ENCODE measurements around the gene TMEM204. TPM values are rescaled to one million over a fixed set of nuclear protein-coding genes. Genes with fewer than 3 reads are reported as not detected.
"Not testable (repeated sequence)": the region's sequence is repeated elsewhere in the genome, so short reads cannot be mapped to it uniquely, and the experiment has no call there.

Gene TMEM204
- total RNA-seq, 2 donors from 2014 or later = 26.7 to 29.4 TPM

- DNase-seq (no peak), ATAC-seq (no peak)
- intact Hi-C loops (cut with DNase I) = no loop called here
Observed at GRCh38 chr16:1564325-1564724, 30.9 kb downstream of the TMEM204 start.

- intact Hi-C loops (cut with DNase I) = no loop called here
- ATAC-seq = no peak
- DNase-seq = no peak
Observed at GRCh38 chr16:1565083-1565805, 31.8 kb downstream of the TMEM204 start.

- ATAC-seq = no peak
- intact Hi-C loops (cut with DNase I) = no loop called here
- DNase-seq = no peak
Observed at GRCh38 chr16:1567988-1568387, 34.5 kb downstream of the TMEM204 start.

DNA sequence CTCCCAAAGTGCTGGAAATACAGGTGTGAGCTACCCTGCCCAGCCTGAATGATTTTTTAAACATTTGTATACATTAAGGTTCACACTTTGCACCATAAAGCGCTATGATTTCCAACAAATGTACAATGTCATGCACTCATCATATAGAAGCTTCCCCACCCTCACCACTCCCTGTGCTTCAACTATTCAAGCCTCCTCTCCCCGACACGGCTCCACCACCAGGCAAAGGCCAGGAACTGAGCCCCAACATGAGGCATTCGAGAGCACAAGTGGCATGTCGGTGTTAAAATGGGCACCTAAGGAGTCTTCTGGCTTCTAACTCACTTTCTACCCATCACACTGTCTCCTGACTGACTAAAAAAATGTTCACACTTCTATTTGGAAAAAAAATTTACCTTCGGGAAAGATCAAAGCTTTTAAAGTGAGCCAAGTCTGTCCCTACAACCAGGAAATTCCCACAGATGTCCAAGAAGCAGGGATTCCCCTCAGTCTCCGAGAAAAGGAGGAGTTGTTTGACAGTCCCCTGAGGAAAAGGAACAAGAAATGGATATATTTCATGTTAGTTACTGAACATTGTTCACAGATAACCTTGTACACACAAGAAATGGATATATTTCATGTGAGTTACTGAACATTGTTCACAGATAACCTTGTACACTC lies 37.7 kb downstream of the TMEM204 start:
- intact Hi-C loops (cut with DNase I) = no loop called here
- DNase-seq (no peak), ATAC-seq (no peak)

- no peak for DNase-seq
- intact Hi-C loops (cut with DNase I) = no loop called here
- no peak for ATAC-seq
Observed at GRCh38 chr16:1572673-1573072, 39.2 kb downstream of the TMEM204 start.

DNA sequence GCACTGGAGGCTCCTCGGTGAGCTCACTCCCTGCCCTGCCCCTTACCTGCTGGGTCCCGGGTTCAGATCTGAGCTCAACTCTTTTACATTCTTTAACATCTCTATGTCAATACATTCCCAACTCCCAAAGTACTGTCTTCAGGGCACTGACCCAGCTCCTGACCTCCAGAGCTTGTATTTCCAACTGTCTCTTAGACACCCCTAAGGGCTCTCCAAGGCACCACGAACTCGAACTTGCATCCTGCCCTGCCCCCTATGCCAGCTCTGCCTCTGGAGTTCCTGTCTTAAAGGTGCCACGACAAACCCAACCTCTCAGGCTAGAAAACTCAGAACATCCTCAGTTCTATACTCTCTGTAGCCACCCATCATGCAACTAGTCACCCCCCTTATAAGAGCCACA lies 39.8 kb downstream of the TMEM204 start:
- ATAC-seq (no peak), DNase-seq (no peak)
- intact Hi-C loops (cut with DNase I) = no loop called here

DNA sequence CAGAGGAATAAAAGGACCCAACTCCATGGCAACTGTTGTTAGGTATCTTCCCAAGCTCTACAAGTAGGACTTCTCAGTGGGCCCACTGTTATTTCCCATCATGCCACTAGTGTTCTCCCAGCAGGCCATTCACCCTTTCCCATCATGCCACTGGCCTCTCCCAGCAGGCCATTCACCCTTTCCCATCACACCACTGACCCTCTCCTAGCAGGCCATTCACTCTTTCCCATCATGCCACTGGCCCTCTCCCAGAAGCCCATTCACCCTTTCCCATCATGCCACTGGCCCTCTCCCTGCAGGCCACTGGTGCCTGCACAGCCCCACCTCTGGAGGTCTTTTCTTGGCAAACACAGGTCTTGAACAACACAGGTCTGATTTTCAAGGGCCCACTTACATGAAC lies 42.1 kb downstream of the TMEM204 start:
- ATAC-seq (no peak), DNase-seq (no peak)
- intact Hi-C loops (cut with DNase I) = no loop called here

DNA sequence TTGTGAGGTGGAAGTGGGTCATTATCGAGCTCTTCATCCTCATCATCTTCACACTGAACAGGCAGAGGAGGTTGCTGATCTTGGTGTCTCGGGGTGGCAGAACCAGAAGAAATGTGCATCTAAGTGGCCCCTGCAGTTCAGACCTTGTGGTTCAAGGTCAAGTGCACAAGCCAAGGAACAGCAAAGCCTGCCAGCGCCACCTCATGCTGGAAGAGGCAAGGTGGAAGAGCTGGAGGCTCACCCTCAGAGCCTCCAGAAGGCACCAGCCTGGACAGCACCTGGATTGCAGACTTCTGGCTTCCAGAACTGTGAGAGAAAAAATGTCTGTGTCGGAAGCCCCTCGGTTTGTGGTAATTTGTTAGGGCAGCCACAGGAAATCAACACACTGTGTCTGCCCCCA lies 45.7 kb downstream of the TMEM204 start:
- intact Hi-C loops (cut with DNase I) = no loop called here
- no peak for DNase-seq
- no peak for ATAC-seq

- ATAC-seq (no peak), DNase-seq (no peak)
- intact Hi-C loops (cut with DNase I) = no loop called here
Observed at GRCh38 chr16:1580256-1580655, 46.8 kb downstream of the TMEM204 start.

DNA sequence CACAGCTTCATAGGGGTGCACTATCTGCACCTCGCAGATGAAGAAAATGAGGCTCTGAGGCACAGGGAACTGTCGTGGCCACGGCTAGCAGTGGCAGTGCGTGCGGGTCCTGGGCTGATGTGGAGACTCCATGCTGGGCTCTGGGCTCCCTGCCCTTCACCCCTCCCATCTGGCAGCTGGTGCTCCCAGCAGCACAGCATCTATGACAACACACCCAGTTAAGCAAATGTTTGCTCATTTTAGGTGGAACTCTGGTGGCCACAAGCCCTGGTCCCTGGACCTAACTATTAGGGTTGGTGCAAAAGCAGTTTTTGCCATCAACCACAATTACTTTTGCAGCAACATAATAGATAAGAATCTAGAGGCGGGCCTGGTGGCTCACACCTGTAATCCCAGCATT lies 47.5 kb downstream of the TMEM204 start:
- intact Hi-C loops (cut with DNase I) = no loop called here
- ATAC-seq (no peak), DNase-seq (no peak)

DNA sequence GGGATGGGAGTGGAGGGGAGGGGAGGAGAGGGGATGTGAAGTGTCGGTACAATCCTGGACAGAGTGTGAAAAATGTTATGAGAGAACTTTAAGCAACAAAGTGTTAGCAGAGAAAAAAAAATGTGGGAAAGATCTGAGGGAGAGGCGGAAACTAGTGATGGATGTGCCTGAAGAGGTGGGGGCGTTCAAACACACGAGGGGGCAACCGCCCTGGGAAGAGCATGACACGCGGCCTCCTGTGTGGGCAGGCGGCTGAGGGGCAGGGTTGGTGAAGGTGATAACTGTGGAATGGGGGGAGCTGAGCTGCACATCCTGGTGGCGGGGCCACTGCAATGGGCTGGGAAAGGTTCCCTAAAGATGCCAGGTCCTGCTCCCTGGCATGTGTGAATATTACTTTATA lies 48.3 kb downstream of the TMEM204 start:
- intact Hi-C loops (cut with DNase I) = no loop called here
- no peak for ATAC-seq
- DNase-seq = no peak

DNA sequence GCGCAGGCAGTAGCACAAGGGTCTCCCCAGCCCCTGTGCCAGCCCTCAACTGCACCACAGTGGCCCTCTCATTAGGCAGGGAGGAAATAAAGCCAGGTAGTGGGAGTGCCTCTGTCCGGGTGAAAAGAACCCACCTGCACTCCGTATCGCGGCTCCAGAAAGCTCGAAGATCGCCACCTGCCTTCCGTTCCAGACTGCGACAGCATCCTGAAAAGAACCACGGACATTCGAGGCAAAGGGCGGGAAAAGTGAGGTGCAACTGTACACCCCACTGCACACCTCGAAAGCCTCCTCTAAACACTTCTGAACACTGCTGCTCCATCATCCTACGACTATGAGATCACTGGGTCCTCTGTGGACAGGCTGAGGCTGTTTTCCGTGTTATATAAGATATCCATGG lies 49.7 kb downstream of the TMEM204 start:
- no peak for DNase-seq
- intact Hi-C loops (cut with DNase I) = no loop called here
- ATAC-seq = no peak

DNA sequence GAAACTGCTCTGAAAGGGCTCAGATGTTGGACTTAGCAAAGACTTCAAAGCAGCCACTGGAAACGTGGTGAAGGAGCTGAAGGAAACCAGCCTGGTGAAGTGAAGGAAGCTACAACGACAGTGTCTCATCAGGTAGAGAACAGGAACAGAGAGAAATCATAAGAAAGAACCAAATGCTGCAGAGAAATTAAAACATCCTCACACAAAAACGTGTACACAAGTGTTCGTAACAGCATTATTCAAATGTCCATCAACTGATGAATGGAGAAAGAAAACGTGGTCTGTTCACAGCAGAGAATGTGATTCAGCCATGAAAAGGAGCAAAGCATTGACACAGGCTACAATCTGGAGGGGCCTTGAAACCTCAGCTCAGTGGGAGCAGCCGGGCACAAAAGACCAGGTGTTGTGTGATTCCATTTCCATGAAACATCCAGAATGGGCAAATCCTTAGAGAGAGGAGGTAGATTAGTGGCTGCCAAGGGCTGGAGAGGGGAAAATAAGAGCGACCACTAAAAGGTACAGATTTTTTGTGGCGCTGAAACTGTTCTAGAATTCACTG lies 51.5 kb downstream of the TMEM204 start:
- no peak for DNase-seq
- intact Hi-C loops (cut with DNase I) = no loop called here
- no peak for ATAC-seq

GRCh38 chr16:1590366-1590765 lies 56.9 kb downstream of the TMEM204 start:
- intact Hi-C loops (cut with DNase I) = no loop called here
- no peak for DNase-seq
- ATAC-seq = no peak

DNA sequence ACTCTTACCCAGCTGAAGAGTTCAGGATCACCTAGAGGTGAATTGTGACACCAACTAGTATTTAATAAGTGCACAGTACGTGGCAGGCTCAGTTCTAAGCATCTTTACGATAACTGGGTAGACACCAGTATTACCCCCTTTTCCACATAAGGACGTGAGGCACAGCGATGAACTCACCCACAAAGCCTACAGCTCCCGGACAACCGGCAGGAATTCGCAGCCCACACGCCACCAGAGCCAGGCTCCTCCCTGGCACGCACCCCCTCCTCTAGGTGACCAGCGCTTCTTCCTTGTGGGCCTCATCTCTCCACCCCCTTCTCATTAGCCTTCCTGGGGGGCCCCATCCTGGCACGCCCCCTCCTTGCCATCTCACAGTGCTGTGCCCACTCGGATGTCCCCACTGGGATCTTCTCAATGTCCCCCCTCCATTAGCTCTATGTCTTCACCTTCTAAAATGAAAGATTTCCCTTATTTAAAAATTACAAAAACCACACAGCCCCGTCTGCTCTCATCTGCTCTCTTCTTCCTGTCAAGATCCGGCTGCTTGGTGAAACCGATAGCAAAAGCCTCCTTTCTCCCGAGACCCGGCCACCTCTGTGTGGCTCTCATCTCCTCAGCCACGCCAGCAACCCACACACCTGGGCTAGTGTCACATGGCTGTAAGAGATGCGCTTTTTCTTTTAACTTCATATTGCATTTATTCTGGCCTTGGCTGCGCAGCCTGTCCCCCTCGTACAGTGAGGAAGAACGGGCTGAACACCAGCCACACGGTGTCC lies 57.7 kb downstream of the TMEM204 start:
- DNase-seq (no peak), ATAC-seq (no peak)
- intact Hi-C loops (cut with DNase I) = no loop called here

DNA sequence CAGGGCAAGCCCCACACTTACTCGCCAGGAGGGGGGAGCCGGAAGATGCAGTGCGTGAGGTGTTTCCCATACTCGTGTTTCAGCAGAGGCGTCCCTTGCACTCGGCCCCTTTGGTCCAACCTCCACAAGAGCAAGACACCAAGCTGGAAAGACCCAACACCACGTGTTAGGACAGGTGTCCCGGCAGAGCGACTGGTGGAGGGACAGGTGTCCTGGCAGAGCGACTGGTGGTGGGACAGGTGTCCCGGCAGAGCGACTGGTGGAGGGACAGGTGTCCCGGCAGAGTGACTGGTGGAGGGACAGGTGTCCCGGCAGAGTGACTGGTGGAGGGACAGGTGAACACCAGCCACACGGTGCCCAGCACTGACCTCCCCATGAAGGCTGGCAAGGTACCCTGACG lies 59.0 kb downstream of the TMEM204 start:
- DNase-seq (no peak), ATAC-seq (no peak)
- intact Hi-C loops (cut with DNase I) = no loop called here

GRCh38 chr16:1595511-1595910 lies 62.0 kb downstream of the TMEM204 start:
- intact Hi-C loops (cut with DNase I) = not testable (repeated sequence)

GRCh38 chr16:1596516-1596915 lies 63.0 kb downstream of the TMEM204 start:
- no peak for ATAC-seq
- intact Hi-C loops (cut with DNase I) = no loop called here
- DNase-seq = no peak

More at GRCh38 chr16:1595511-1595910, 62.0 kb downstream of the TMEM204 start:
- ATAC-seq, DNase-seq: not testable (repeated sequence)

DNA sequence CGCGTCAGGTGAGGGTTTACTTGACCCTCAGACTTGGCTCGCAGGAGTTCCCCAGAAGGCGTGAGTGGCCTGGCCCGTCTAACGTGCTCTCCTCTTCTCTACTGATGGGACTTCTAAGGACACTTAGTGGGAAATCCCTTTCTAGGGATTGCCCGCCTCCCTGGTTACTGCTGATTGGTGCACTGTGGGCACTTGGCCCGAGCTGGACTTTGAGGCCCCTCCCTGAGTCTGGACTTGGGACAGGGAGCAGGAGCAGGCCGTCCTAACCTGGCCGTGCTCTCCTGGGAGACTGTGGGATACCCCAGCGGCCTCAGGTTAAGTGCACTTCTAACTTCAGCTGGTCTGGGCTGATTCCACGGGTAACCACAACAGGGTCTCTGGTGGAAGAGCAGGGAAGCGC lies 63.7 kb downstream of the TMEM204 start:
- ATAC-seq (no peak), DNase-seq (no peak)
- intact Hi-C loops (cut with DNase I) = no loop called here

GRCh38 chr16:1601031-1601430 lies 67.6 kb downstream of the TMEM204 start:
- intact Hi-C loops (cut with DNase I) = no loop called here
- DNase-seq = no peak
- ATAC-seq = no peak

All from left cardiac atrium (tissue), 4 donors.